Measurements from ENCODE around the gene ZNF101.

DNA sequence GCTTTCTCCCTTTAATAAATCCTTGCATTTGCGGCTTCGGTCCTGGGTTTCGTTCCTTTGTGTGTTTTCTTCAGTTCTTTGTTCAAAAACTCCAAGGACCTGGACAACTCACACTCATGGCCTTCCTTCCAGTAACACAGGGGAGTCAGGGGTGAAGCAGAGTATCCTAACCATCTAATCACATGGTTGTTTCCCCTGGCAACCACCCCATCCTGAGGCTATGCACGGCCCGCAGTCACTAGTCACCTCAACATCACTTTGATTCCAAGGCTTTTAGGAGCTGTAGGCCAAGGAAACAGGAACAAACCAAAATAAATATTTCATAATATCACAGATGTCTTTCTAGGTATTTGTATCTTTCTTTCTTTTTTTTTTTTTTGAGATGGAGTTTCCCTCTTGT is 28.9 kb downstream of the ZNF101 start:
- TF ChIP-seq, protein P1, sequence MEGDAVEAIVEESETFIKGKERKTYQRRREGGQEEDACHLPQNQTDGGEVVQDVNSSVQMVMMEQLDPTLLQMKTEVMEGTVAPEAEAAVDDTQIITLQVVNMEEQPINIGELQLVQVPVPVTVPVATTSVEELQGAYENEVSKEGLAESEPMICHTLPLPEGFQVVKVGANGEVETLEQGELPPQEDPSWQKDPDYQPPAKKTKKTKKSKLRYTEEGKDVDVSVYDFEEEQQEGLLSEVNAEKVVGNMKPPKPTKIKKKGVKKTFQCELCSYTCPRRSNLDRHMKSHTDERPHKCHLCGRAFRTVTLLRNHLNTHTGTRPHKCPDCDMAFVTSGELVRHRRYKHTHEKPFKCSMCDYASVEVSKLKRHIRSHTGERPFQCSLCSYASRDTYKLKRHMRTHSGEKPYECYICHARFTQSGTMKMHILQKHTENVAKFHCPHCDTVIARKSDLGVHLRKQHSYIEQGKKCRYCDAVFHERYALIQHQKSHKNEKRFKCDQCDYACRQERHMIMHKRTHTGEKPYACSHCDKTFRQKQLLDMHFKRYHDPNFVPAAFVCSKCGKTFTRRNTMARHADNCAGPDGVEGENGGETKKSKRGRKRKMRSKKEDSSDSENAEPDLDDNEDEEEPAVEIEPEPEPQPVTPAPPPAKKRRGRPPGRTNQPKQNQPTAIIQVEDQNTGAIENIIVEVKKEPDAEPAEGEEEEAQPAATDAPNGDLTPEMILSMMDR (IDR thresholded peaks at IDR 0.05): no peak
- no peak for TF ChIP-seq POLR2A (IDR thresholded peaks at IDR 0.05)
